B cell (primary cell): ENCODE data around the gene FAM180B. TPM values are rescaled to one million over a fixed set of nuclear protein-coding genes. Genes with fewer than 3 reads are reported as not detected.

Source experiments
- ATAC-seq: fragments of 200-7000 bp; cut with Tn5 transposase; one replicate; pipeline ENCODE4 v1.10.0; 2021; ENCODE audit warnings: low read depth, mild to moderate bottlenecking, moderate number of reproducible peaks, moderate library complexity
- CTCF ChIA-PET: fragments of 350-600 bp; sonication (Branson Sonifier 250); formaldehyde crosslinking; loops from one replicate; lab custom pipeline; 2021; ENCODE audit warnings: antibody characterized with exemption, inconsistent platforms; lab: Charles Lee
- POLR2A ChIA-PET: fragments of 350-600 bp; sonication (Branson Sonifier 250); formaldehyde crosslinking; loops from one replicate; lab custom pipeline; 2021; ENCODE audit warnings: antibody characterized with exemption; lab: Charles Lee
- DNase-seq: peaks from one replicate; pipeline ENCODE4 v3.0.0; 2013
- H2AFZ ChIP-seq: 2 replicates; pipeline ENCODE4 v1.6.1; 2012; ENCODE audit warnings: mild to moderate bottlenecking, low read depth, low read length; ENCODE audit not compliant: insufficient read depth, poor library complexity, severe bottlenecking
- H3K27ac ChIP-seq, 2 donors: 1 replicate in 1 of 2; 2 replicates in 1 of 2; pipeline ENCODE4 v1.5.1; 2012 to 2013; ENCODE audit warnings: low read length in 2 of 2, mild to moderate bottlenecking in 2 of 2, moderate library complexity in 1 of 2
- H3K27me3 ChIP-seq, 4 experiments: fragments of 200-600 bp in 1 of 4; sonication (generic) in 1 of 4; replicated peaks in 1 of 4; 1 replicate in 2 of 4; 2 replicates in 2 of 4; pipeline versions ENCODE4 v1.6.1 to v1.7.0; 2013 to 2016; ENCODE audit warnings: low read length in 3 of 4, mild to moderate bottlenecking in 2 of 4, mixed read lengths in 1 of 4, moderate library complexity in 1 of 4; ENCODE audit not compliant: insufficient read depth in 4 of 4, control insufficient read depth in 3 of 4; ENCODE audit errors: control extremely low read depth in 1 of 4
- H3K36me3 ChIP-seq, 2 experiments: replicated peaks in 1 of 2; 1 replicate in 1 of 2; 2 replicates in 1 of 2; pipeline versions ENCODE4 v1.6.1 to v1.7.1; 2013; ENCODE audit warnings: low read length in 1 of 2; ENCODE audit not compliant: insufficient read depth in 2 of 2, control insufficient read depth in 1 of 2; ENCODE audit errors: control extremely low read depth in 1 of 2, extremely low read depth in 1 of 2
- H3K4me1 ChIP-seq, 2 donors: fragments of 200-600 bp in 1 of 2; sonication (generic) in 1 of 2; 1 replicate in 1 of 2; 2 replicates in 1 of 2; pipeline versions ENCODE4 v1.5.1 to v1.6.1; 2013 to 2017; ENCODE audit warnings: low read length in 2 of 2; ENCODE audit not compliant: control insufficient read depth in 2 of 2, insufficient read depth in 2 of 2
- H3K4me2 ChIP-seq: replicated peaks from 2 replicates; pipeline ENCODE3; 2012; ENCODE audit warnings: mild to moderate bottlenecking, low read depth, low read length; ENCODE audit not compliant: poor library complexity, severe bottlenecking
- H3K4me3 ChIP-seq, 5 experiments: fragments of 200-600 bp in 1 of 5; sonication (generic) in 1 of 5; 1 replicate in 3 of 5; 2 replicates in 2 of 5; pipeline versions ENCODE4 v1.5.1 to v1.7.0; 2011 to 2016; ENCODE audit warnings: low read length in 4 of 5, mild to moderate bottlenecking in 4 of 5, low read depth in 2 of 5, control low read depth in 1 of 5, moderate library complexity in 1 of 5; ENCODE audit not compliant: insufficient read depth in 1 of 5; ENCODE audit errors: control extremely low read depth in 1 of 5, extremely low read depth in 1 of 5
- H3K79me2 ChIP-seq: fragments of 200-600 bp; sonication (generic); one replicate; pipeline ENCODE4 v1.6.0; 2016; ENCODE audit warnings: low read length; ENCODE audit not compliant: control insufficient read depth, insufficient read depth
- H3K9ac ChIP-seq: fragments of 200-600 bp; sonication (generic); 2 replicates; pipeline ENCODE4 v1.6.1; 2017; ENCODE audit warnings: mild to moderate bottlenecking, low read length, moderate library complexity
- H3K9me3 ChIP-seq, 3 donors: one replicate each; pipeline versions ENCODE4 v1.6.1 to v1.7.1; 2013; ENCODE audit warnings: low read length in 2 of 3; ENCODE audit not compliant: control insufficient read depth in 2 of 3, insufficient read depth in 1 of 3; ENCODE audit errors: control extremely low read depth in 1 of 3
- H4K20me1 ChIP-seq: 2 replicates; pipeline ENCODE4 v1.6.0; 2012; ENCODE audit warnings: mild to moderate bottlenecking, low read length; ENCODE audit not compliant: insufficient read depth, control insufficient read depth, poor library complexity, severe bottlenecking
- H3K27ac Mint-ChIP-seq: one replicate; pipeline ENCODE4 v1.8.0; 2021; ENCODE audit warnings: mixed read lengths
- H3K27me3 Mint-ChIP-seq: one replicate; pipeline ENCODE4 v1.8.0; 2021; ENCODE audit warnings: mixed read lengths
- H3K4me1 Mint-ChIP-seq: one replicate; pipeline ENCODE4 v1.8.0; 2021; ENCODE audit warnings: mixed read lengths
- H3K4me3 Mint-ChIP-seq: one replicate; pipeline ENCODE4 v1.8.0; 2021; ENCODE audit warnings: mixed read lengths
- H3K9me3 Mint-ChIP-seq: one replicate; pipeline ENCODE4 v1.8.0; 2022; ENCODE audit warnings: mixed read lengths; ENCODE audit not compliant: insufficient read depth
- CTCF ChIP-seq: fragments of 200-600 bp; IDR thresholded peaks from one replicate; pipeline ENCODE4 v1.8.0; 2022; ENCODE audit warnings: antibody characterized with exemption, mild to moderate bottlenecking
- EZH2 ChIP-seq: IDR thresholded peaks from 2 replicates; pipeline ENCODE4 v1.6.1; 2012; ENCODE audit warnings: borderline replicate concordance, low read depth, mild to moderate bottlenecking, moderate library complexity, low read length; ENCODE audit not compliant: insufficient read depth, poor library complexity, severe bottlenecking
- WGBS: methylation state at CpG from one replicate; pipeline ENCODE4 v1.1.5; 2013; ENCODE audit warnings: missing lambda C conversion rate; ENCODE audit not compliant: insufficient coverage; 5-methylcytosine and 5-hydroxymethylcytosine counted together
- intact Hi-C: fragments of 100-400 bp; cut with micrococcal nuclease; formaldehyde crosslinking; loops from one replicate; pipeline ENCODE4 v1.10.0; 2022
- polyA plus RNA-seq: library from polyadenylated mRNA; depleted of rRNA; stranded (reverse); fragments of >200 nt; gene quantifications from 2 replicates; pipeline ENCODE4 v1.2.3, GENCODE V29; 2012
- total RNA-seq, 2 donors: library from RNA; stranded (reverse); fragments of 120-200 nt in 1 of 2; gene quantifications; 1 replicate in 1 of 2; 2 replicates in 1 of 2; pipeline versions ENCODE4 v1.2.3 to v1.2.4, GENCODE V29; 2013 to 2022

The FAM180B gene
- total and polyA plus RNA-seq, 2 donors (not counting 1 experiment from before 2014, with no cell fraction given), result 0.06 to 0.20 TPM

- TF ChIP-seq CTCF, result no peak
- TF ChIP-seq EZH2, result no peak
- WGBS, result 12% methylated on average over 14 of the region's 17 CpGs
- H3K9ac ChIP-seq, result peak overlapping the region; percentile 97
- peak overlapping the region; percentile 48 to 89 for H3K27ac ChIP-seq
- no peaks in the 10 kb centered on the region for H3K27me3 ChIP-seq
- Mint-ChIP-seq H3K27ac (peak overlapping the region; percentile 82), H3K4me1 (peaks cover 20% of the 10 kb centered on the region), H3K4me3 (peak overlapping the region; percentile 85), H3K9me3 (no peaks in the 10 kb centered on the region), H3K27me3 (no peaks in the 10 kb centered on the region)
- ATAC-seq, result no peak
- H3K79me2 ChIP-seq, result peaks cover 66% of the 10 kb centered on the region
- peak overlapping the region; percentile 59 to 90 (median 83) for H3K4me3 ChIP-seq
- ChIA-PET POLR2A (interaction anchor here (0.6 to 1.9 kb wide), 8 partner anchors 10 to 465 kb away, joined by 4 to 18 read pairs (median 5); partner anchors contain the start of genes DDB2, KBTBD4 and NDUFS3), CTCF (interaction anchor here (0.7 to 2.5 kb wide), 3 partner anchors 12 to 988 kb away, joined by 3 to 19 read pairs (median 7); partner anchors contain the start of genes CELF1 and KBTBD4)
- no peaks in the 10 kb centered on the region for H4K20me1 ChIP-seq
- H3K36me3 ChIP-seq, result peaks cover 0 to 14% of the 10 kb centered on the region in 2 experiments
- H3K4me2 ChIP-seq, result peak overlapping the region; percentile 99
- DNase-seq, result no peak
- intact Hi-C loops, result no loop called here
- H3K4me1 ChIP-seq, result peaks cover 8 to 17% of the 10 kb centered on the region in 2 donors
- no peaks in the 10 kb centered on the region for H3K9me3 ChIP-seq
- peak overlapping the region; percentile 99 for H2AFZ ChIP-seq
These were observed 20.3 kb upstream of the FAM180B start for GRCh38 chr11:47566149-47566698.

- no peak overlapping the region for H3K4me3 ChIP-seq
- H3K79me2 ChIP-seq, result peaks cover 60% of the 10 kb centered on the region
- DNase-seq (no peak), ATAC-seq (no peak)
- H3K27ac ChIP-seq, result no peak overlapping the region
- TF ChIP-seq EZH2 (no peak), CTCF (no peak)
- CTCF ChIA-PET, result no interaction called here
- H3K9me3 ChIP-seq, result no peaks in the 10 kb centered on the region
- peaks cover 0 to 47% of the 10 kb centered on the region in 2 experiments for H3K36me3 ChIP-seq
- H3K4me3 Mint-ChIP-seq, result no peak overlapping the region
- H3K4me1 ChIP-seq, result peaks cover 8 to 14% of the 10 kb centered on the region in 2 donors
- POLR2A ChIA-PET, result interaction anchor here (0.6 to 1.3 kb wide), 2 partner anchors 9 to 56 kb away, joined by 3 to 6 read pairs; partner anchors contain the start of genes KBTBD4 and NDUFS3
- H3K4me2 ChIP-seq, result no peak overlapping the region
- no peak overlapping the region for H2AFZ ChIP-seq
- H3K27me3 ChIP-seq, result no peaks in the 10 kb centered on the region
- no peaks in the 10 kb centered on the region for H3K9me3 Mint-ChIP-seq
- 98% methylated on average over 6 of the region's 7 CpGs for WGBS
- H3K4me1 Mint-ChIP-seq, result peaks cover 18% of the 10 kb centered on the region
- no peak overlapping the region for H3K27ac Mint-ChIP-seq
- intact Hi-C loops, result no loop called here
- H4K20me1 ChIP-seq, result no peaks in the 10 kb centered on the region
- no peaks in the 10 kb centered on the region for H3K27me3 Mint-ChIP-seq
- H3K9ac ChIP-seq, result no peak overlapping the region
These were observed 16.8 kb upstream of the FAM180B start for GRCh38 chr11:47569646-47570045.
